HG03196 (cell line): ENCODE measurements around the gene ZKSCAN2.

Source experiments
- ATAC-seq: cut with Tn5 transposase; IDR thresholded peaks from one replicate; pipeline ENCODE4 v1.9.1; 2021; ENCODE audit not compliant: unreplicated experiment

ZKSCAN2 gene

GRCh38 chr16:25224731-25225319 is 32.8 kb downstream of the ZKSCAN2 start:
- no peak for ATAC-seq

- no peak for ATAC-seq
Measured at GRCh38 chr16:25223964-25224363, 33.7 kb downstream of the ZKSCAN2 start.

GRCh38 chr16:25222959-25223358 is 34.7 kb downstream of the ZKSCAN2 start:
- ATAC-seq: no peak

GRCh38 chr16:25219070-25219737 is 38.4 kb downstream of the ZKSCAN2 start:
- no peak for ATAC-seq

GRCh38 chr16:25217921-25218320 is 39.7 kb downstream of the ZKSCAN2 start:
- no peak for ATAC-seq

- no peak for ATAC-seq
Measured at GRCh38 chr16:25217112-25217511, 40.5 kb downstream of the ZKSCAN2 start.

- no peak for ATAC-seq
Measured at GRCh38 chr16:25213709-25214397, 43.8 kb downstream of the ZKSCAN2 start.

- ATAC-seq: no peak
Measured at GRCh38 chr16:25212636-25213035, 45.0 kb downstream of the ZKSCAN2 start.

GRCh38 chr16:25210758-25211157 is 46.9 kb downstream of the ZKSCAN2 start:
- ATAC-seq: no peak

- ATAC-seq: no peak
Measured at GRCh38 chr16:25199457-25199856, 58.2 kb downstream of the ZKSCAN2 start.

GRCh38 chr16:25198021-25198420 is 59.6 kb downstream of the ZKSCAN2 start:
- ATAC-seq: no peak

GRCh38 chr16:25194273-25194878 is 63.3 kb downstream of the ZKSCAN2 start:
- no peak for ATAC-seq

- ATAC-seq: no peak
Measured at GRCh38 chr16:25192096-25192495, 65.5 kb downstream of the ZKSCAN2 start.

GRCh38 chr16:25189305-25189704 is 68.3 kb downstream of the ZKSCAN2 start:
- ATAC-seq: no peak

- ATAC-seq: no peak
Measured at GRCh38 chr16:25187491-25187795, 70.2 kb downstream of the ZKSCAN2 start.
